ENCODE data around the gene BPIFB3. TPM values are rescaled to one million over a fixed set of nuclear protein-coding genes. Genes with fewer than 3 reads are reported as not detected.

The BPIFB3 gene
- total and polyA plus RNA-seq, 2 experiments from 2014 or later = not detected

GRCh38 chr20:33009214-33010132, 44.2 kb upstream of the BPIFB3 start:
- Histone ChIP-seq H2AFZ (peak overlapping the region; percentile 43; the same call in 1 of the 2 replicates), H3K4me1 (ENCODE audit: insufficient read depth) (no peaks in the 10 kb centered on the region), H4K20me1 (replicated peaks; ENCODE audit: insufficient read depth) (no peaks in the 10 kb centered on the region), H3K4me2 (no peak overlapping the region), H3K4me3 (no peak overlapping the region), H3K9me2 (ENCODE audit: insufficient read depth) (no peaks in the 10 kb centered on the region), H3K27ac (ENCODE audit: low read depth) (no peak overlapping the region), H3K36me3 (ENCODE audit: insufficient read depth) (no peaks in the 10 kb centered on the region), H3K27me3 (ENCODE audit: insufficient read depth) (no peaks in the 10 kb centered on the region), H3K79me2 (replicated peaks; ENCODE audit: insufficient read depth) (no peaks in the 10 kb centered on the region), H3F3A (replicated peaks; ENCODE audit: low read depth) (no peaks in the 10 kb centered on the region)
- DNase-seq (ENCODE audit: low spot score) (no peak), ATAC-seq (no peak)
- peaks cover 17% of the 10 kb centered on the region for H3K27me3 Mint-ChIP-seq (ENCODE audit: insufficient read depth, low read depth, poor library complexity)
- peaks cover 3% of the 10 kb centered on the region; the same call in 1 of the 3 replicates for H3K36me3 Mint-ChIP-seq (ENCODE audit: low read depth)
- no peak overlapping the region for H3K27ac Mint-ChIP-seq
- no peak for TF ChIP-seq JUNB (IDR thresholded peaks at IDR 0.05; ENCODE audit: unreplicated experiment)
- no peak for TF ChIP-seq ZNF114 (CRISPR knock-in tag; IDR thresholded peaks at IDR 0.05)
- no peak for TF ChIP-seq ZNF462 (CRISPR knock-in tag; IDR thresholded peaks at IDR 0.05)
- no peak for TF ChIP-seq NANOG (IDR thresholded peaks at IDR 0.05; ENCODE audit: borderline replicate concordance)
- no peak for TF ChIP-seq CREB1 (CRISPR knock-in tag; IDR thresholded peaks at IDR 0.05; ENCODE audit: low read depth)
- TF ChIP-seq EZH2phosphoT487 (IDR thresholded peaks at IDR 0.05; ENCODE audit: unreplicated experiment) = no peak
- no peak for TF ChIP-seq ETS1 (IDR thresholded peaks at IDR 0.05)
- TF ChIP-seq STAT1 (IDR thresholded peaks at IDR 0.05; ENCODE audit: unreplicated experiment) = no peak
- no peak for TF ChIP-seq CTCF (conservative IDR thresholded peaks at IDR 0.05; ENCODE audit: low read depth in 2 of 2)
- TF ChIP-seq EZH2 (IDR thresholded peaks at IDR 0.05; ENCODE audit: low read depth, unreplicated experiment) = no peak
- TF ChIP-seq ZNF331 (CRISPR knock-in tag; IDR thresholded peaks at IDR 0.05; ENCODE audit: low read depth) = no peak
- TF ChIP-seq REST (IDR thresholded peaks at IDR 0.05; ENCODE audit: unreplicated experiment) = no peak
- no peak for TF ChIP-seq POLR2AphosphoS5 (IDR thresholded peaks at IDR 0.05; ENCODE audit: low read depth)
- H3K4me3 Mint-ChIP-seq = no peak overlapping the region
- H3K4me1 Mint-ChIP-seq = peaks cover 5% of the 10 kb centered on the region
- H3K9me3 Mint-ChIP-seq = peaks cover 4% of the 10 kb centered on the region; the same call in 2 of the 3 replicates

Measured in GM23338 (cell line).